Measurements from ENCODE around the gene NMNAT2.
"Not testable (repeated sequence)": the region's sequence is repeated elsewhere in the genome, so short reads cannot be mapped to it uniquely, and the experiment has no call there.

The NMNAT2 gene

GRCh38 chr1:183418696-183419095, 516 bp upstream of the NMNAT2 start:
- no peak for DNase-seq (ENCODE audit: low read depth)

- no peak for DNase-seq (ENCODE audit: low read depth)
Observed at GRCh38 chr1:183416850-183417771, 1.1 kb downstream of the NMNAT2 start.

- no peak for DNase-seq (ENCODE audit: low read depth)
Observed at GRCh38 chr1:183414365-183414764, 3.8 kb downstream of the NMNAT2 start.

DNA sequence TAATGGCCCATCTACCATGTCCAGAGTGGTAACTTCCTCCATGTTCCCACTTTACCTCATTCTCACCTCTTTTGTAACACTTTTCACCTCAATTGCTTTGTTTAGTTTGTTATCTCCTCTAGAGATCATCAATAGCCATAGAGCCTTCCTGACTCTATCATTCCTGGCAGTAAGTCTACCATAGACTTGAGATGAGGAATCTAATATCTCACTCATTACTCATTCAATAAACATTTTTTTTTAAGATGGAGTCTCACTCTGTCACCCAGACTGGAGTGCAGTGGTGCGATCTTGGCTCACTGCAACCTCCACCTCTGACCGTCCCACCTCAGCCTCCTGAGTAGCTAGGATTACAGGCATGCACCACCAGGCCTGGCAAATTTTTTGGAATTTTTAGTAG, 7.1 kb downstream of the NMNAT2 start:
- no peak for DNase-seq (ENCODE audit: low read depth)

DNA sequence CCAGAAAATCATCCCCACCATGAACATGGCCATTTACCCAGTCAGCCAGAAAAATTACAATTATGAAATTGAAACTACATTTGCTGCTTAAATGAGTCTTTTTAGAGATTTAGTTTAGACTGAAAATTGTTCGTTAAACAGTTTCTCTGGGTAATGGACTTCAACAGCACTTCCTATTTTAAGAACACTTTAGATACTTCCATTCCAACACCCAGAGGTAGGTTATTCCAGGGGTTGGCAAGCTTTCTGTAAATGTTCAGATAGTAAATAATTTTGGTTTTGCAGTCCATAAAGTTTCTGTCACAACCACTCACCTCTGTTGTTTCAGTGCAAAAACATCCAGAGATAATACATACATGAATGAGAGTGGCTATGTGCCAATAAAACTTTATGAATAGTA, 10.2 kb downstream of the NMNAT2 start:
- no peak for DNase-seq (ENCODE audit: low read depth)

- DNase-seq (ENCODE audit: low read depth) = no peak
Observed at GRCh38 chr1:183407474-183407873, 10.7 kb downstream of the NMNAT2 start.

GRCh38 chr1:183404476-183404875, 13.7 kb downstream of the NMNAT2 start:
- DNase-seq (ENCODE audit: low read depth) = no peak

DNA sequence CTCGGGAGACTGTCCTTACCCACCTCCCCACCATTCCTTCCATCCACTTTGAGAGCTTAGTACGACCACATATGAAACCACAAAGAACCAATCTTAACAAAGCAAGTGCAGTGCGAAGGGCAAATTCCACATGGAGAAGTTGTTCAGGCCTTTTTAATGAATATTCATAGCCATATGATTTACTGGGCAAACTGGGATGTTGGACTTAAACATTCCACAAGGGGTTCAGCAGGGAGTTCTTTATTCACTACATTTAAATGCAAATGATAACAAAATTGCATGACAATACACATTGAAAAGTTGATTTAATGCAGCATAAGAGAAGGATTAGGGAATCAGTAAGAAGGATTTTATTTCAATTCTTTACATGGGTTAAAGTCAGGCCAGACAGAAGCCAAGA, 14.7 kb downstream of the NMNAT2 start:
- DNase-seq (ENCODE audit: low read depth) = no peak

DNA sequence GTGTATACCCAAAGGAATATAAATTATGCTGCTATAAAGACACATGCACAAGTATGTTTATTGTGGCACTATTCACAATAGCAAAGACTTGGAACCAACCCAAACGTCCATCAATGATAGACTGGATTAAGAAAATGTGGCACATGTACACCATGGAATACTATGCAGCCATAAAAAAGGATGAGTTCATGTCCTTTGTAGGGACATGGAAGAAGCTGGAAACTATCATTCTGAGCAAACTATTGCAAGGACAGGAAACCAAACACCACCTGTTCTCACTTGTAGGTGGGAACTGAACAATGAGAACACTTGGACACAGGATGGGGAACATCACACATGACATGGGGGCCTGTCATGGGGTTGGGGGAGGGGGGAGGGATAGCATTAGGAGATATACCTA, 16.6 kb downstream of the NMNAT2 start:
- DNase-seq (ENCODE audit: low read depth) = not testable (repeated sequence)

- no peak for DNase-seq (ENCODE audit: low read depth)
Observed at GRCh38 chr1:183394435-183394834, 23.7 kb downstream of the NMNAT2 start.

- DNase-seq (ENCODE audit: low read depth) = no peak
Observed at GRCh38 chr1:183391863-183392262, 26.3 kb downstream of the NMNAT2 start.

DNA sequence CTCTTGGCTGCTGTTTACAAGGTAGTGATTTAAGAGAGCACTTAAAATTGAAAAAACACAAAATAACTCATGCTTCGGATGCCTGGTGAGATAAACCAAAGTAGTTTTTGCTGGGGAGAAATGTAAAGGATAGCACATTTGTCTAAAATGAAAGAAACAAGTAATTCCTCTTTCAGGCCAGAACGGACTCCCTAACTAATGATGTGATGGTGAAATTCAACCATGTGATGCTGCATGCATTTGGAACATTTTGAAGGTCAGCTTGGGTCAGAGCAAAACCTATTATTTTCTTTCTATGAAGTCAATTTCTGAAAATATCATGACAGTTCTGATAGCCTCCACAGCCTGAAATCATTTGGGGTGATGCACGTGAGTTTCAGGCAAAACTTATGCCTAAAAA, 27.6 kb downstream of the NMNAT2 start:
- DNase-seq (ENCODE audit: low read depth) = no peak

GRCh38 chr1:183388735-183389134, 29.4 kb downstream of the NMNAT2 start:
- no peak for DNase-seq (ENCODE audit: low read depth)

DNA sequence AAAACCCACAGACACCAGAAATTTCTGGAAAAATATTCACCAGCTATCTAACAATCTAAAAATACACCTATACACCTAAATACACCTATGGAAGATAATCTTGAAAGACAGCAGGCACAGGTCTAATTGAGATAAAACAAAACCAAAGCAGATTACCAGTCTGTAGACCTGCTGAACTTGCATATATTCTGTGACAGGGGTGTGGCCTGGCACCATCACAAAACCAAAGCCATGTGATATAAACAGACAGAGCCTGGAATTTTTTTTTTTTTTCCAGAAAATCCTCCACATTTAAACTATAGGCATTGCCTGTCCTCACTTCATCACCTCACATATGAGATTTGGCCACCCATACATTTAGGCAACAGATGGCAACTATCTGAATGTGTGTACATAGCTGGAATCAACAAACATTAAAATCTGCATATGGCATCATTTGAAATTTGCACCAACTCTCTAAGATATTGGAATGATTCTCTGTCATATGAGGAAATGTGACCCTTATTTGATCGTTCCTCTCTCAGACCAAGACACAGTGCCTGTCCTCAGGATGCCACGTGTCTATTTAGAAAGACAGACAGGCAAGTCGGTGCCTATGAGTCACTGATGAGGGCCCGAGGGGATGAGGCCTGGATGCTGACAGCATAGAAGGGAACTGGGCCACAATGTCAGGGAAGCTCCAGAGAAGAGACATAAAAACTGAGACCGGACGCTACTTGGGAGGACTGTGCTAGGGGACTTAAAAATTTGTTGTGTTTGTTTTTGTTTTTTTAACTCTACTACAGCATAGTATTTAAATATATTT, 32.6 kb downstream of the NMNAT2 start:
- no peak for DNase-seq (ENCODE audit: low read depth)

- DNase-seq (ENCODE audit: low read depth) = no peak
Observed at GRCh38 chr1:183379951-183380350, 38.2 kb downstream of the NMNAT2 start.

- DNase-seq (ENCODE audit: low read depth) = no peak
Observed at GRCh38 chr1:183375381-183375780, 42.8 kb downstream of the NMNAT2 start.

DNA sequence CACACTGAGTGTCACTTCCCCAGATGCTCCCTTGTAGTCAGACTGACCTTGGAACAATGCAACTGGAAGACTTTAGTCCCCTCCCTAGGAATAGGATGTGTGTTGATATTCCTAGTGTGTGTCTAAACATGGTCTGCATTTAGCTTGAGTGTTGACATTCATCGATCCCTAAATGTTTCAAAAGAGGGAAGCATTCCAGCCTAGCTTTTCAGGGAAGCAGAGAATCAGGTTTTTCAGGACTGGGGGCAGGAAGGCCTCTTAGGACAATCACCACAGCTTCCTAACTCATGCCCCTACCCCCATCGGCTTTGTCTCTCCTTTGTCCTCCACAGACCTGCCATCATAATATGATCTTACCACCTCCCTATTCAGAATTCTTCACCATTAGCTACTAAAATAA, 43.4 kb downstream of the NMNAT2 start:
- DNase-seq (ENCODE audit: low read depth) = no peak

GRCh38 chr1:183372586-183373230, 45.5 kb downstream of the NMNAT2 start:
- no peak for DNase-seq (ENCODE audit: low read depth)

- no peak for DNase-seq (ENCODE audit: low read depth)
Observed at GRCh38 chr1:183370399-183371058, 47.7 kb downstream of the NMNAT2 start.

GRCh38 chr1:183368213-183369108, 49.7 kb downstream of the NMNAT2 start:
- DNase-seq (ENCODE audit: low read depth) = no peak

DNA sequence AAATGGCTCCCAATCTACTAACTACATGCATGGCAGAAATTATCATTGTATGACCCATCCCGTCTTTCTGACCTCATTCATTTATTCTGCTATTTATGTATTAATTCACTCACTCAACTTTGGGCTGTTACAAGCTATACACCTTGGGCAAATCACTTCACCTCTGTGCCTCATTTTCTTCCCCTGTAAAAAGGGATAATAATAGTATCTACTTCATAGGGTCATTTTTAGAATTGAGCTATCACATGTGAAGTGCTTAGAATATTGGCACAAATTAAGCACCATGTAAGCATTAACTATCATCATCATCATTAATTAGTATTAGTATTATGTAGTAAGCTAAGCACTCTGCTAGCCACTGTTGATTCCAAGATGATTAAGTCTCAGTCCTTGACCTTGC, 52.1 kb downstream of the NMNAT2 start:
- no peak for DNase-seq (ENCODE audit: low read depth)
